HG03280 (cell line): ENCODE results near the gene ADIPOR2.
"Not testable (repeated sequence)": the region's sequence is repeated elsewhere in the genome, so short reads cannot be mapped to it uniquely, and the experiment has no call there.

ENCODE experiments used
- ATAC-seq: cut with Tn5 transposase; IDR thresholded peaks from one replicate; pipeline ENCODE4 v1.9.1; 2021; ENCODE audit warnings: mild to moderate bottlenecking, moderate library complexity; ENCODE audit not compliant: unreplicated experiment

Gene ADIPOR2

DNA sequence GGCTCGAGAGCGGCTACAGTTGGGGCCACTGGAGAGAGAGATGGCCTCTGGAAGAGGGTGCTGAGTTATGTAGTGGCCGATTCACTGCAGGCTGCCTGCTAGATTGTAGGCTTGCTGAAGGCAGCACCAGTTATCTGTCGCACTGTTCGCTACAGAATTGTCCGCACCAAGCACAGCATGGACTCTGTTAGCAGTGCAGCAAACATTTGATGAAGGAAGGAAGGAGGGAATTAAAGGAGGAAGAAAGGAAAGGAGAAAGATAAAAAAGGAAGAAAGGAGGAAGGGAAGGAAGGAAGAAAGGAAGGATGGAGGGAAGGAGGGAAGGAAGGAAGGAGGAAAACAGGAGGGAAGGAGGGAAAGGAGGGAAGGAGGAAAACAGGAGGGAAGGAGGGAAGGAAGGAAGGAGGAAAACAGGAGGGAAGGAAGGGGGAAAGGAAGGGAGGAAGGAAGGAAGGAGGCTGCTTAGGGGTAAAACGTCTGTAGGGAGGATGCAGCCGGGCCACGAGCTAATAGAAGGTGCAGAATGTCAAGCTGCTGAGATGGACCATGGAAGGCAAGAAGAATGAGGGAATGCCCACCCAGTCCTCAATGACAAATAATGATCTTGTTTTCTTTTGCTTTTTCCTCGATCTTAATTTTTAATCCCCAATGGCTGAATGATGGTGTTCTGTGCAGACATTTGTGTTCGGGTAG, 27.3 kb upstream of the ADIPOR2 start:
- ATAC-seq, result no peak

DNA sequence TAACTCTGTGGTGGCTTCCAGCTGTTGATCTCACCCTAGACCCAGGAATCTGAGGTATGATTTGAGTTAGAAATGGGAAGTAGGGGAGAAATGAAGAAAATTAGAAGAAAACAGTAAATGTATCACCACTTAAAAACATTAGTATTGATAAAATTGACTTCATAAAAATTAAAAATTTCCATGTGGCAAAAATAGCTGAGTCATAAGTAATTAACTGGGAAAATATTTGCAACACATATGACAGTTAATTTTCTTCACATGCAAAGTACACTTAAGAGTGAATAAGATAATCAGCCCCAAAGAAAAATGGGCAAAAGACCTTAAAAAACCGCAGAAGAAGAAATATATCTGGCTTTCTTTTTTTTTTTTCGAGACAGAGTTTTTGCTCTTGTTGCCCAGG, 25.5 kb upstream of the ADIPOR2 start:
- no peak for ATAC-seq

DNA sequence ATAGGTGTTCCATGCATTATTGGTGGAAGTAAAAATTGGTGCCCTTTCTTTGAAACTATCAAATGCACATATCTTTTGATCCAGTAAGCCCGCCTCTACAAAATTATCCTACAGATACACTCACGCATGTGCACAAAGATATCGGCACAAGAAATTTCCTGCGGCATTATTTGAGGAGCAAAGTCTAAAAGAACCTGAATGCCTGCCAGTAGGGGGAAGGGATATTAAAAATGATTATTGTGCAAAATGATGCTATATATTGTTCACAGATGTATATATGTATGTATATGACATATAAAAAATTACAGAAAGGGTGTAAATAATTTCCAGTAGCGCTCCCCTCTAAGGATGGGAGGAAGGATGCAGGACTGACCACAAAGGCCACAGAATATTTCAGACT, 24.7 kb upstream of the ADIPOR2 start:
- ATAC-seq, result no peak

DNA sequence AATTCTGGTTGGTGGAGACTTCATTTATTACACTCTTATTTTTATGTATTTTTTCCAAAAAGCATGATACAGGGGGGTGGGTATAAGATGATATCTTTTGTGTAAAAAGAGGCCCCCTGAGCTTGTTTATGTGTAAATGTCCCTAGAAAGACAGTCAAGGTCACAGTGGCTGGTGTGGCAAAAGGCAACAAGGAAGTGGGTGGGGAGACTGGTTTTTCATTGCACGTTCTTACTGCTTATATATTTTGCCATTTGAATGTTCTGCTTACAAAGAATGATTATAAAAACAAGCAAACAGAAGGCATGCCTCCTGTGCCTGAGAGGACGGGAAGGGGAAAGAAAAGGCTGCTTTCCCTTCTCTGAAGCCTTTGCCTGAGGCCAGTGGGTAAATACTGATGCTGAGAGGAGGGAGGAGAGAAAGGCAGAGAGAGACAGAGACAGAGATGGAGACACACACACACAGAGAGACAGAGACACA, 24.1 kb upstream of the ADIPOR2 start:
- ATAC-seq, result no peak

DNA sequence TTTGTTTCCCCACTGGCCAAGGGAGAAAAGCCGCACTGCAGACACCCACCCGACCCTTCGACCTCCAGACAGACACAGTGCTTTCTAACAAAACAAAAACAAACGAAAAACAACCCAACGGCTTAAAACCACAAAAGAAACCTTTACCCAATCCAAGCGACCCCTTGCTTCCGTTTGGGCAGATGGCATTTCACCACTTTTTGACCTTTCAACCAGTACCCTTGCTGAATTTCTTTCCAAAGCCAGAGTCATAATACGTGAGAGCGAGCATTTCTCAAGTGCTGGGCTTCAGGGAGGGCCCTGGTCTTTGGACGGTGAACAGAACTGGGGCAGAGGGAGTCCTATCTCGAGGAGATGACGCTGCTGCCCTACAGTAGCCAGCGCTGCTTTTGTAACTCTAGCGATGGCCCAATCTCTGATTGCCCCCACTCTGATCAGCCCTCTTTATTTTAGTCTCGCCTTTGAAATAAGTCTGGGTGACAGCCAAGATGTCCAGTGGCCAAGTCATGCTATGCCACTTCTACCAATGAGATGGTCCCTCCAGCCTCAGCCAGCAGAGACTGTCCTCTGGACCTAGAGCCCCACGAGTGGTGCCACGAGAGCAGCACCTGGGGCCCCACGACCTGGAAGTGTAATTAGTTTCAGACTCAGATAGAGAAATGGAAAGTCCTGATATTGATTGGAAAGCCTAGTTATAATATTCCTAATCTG, 21.9 kb upstream of the ADIPOR2 start:
- ATAC-seq, result no peak

DNA sequence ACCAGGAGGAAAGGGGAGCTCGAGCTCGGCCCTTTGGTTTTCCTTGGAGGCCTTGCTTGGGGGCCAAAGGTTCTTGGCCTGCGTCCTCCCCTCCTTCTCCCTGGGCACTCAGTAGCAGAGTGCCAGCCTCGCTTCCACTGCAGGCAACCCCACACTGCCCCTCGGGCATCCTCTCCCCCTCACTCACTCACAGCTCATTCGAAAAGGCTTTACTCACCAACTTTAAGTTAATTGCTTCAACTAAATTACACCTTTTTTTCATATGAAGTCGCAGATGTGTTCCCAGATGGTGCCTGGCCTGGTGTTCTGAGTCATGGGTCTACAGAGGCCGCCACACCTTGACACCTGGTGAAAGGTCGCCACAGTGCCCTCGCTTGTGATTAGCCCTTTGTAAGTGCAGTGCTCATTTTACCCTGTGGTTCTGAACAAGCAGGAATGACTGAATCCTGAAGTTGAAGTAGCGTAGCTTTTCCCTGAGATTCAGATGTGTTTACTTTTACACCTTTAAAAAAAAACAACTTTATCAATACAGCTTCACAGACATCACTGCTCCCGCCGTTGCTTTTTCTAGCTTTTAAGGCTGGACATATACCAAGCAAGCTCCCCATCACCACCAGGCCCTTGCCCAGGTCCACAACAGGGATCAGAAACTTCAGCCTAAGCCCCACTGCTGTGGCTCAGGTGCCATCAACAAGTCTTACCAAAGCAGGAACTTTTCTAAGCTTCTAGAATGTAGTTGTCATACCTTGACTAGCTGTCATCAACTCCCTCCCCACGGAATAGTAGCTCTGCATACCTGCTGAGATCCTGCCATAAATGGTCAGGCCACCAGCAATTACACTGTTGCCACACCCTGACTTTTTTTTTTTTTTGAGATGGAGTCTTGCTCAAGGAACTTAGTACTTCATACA, 20.3 kb upstream of the ADIPOR2 start:
- no peak for ATAC-seq

DNA sequence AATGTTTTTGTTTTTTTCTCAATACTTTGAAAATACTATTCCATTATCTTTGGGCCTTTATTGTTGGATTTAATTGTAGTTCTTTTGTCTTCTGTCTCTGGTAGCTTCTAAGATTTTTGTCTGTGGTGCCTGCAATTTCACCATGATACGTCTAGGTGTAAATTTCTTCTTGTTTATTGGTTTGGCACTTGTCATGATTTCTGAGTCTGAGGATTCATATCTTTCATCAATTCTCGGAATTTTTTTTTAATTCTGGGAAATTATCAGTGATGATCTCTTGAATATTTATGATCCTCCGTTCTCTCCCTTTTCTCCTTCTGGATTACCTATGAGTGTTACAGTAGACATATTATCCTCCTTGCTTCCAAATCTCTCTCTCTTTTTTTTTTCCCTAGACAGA, 14.8 kb upstream of the ADIPOR2 start:
- no peak for ATAC-seq

DNA sequence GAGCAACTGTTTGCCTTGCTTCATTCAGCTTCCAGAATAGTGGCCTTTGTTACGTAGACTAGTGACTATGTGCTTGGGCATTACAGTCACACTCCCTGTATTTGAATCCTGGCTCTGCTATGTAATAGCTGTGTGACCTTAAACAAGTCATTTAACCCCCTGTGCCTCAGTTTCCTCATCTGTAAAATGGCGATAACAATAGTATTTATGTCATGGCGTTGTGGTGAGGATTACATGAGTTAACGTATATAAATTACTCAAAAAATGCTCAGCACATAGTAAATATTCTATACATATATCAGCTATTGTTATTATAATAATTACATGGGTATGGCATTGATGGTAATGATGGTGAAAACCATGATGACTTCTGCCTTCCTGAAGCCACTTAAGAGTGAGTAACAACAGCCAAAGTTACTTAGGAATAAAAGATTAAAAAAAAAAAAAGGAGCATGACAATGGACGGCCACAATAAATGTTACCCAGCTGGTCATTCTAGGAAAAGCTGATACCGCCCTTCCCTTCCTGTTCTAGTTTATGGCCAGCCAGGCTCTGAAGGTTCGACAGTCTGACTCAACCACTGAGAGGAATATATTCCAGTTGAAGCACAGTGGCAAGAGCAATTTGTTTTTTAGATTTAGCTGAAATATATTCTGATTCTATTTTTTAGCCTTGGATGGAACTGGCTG, 9.9 kb upstream of the ADIPOR2 start:
- ATAC-seq, result no peak

- no peak for ATAC-seq
These were observed 9.4 kb upstream of the ADIPOR2 start for GRCh38 chr12:1681493-1681807.

- no peak for ATAC-seq
These were observed 2.7 kb upstream of the ADIPOR2 start for GRCh38 chr12:1688086-1688710.

DNA sequence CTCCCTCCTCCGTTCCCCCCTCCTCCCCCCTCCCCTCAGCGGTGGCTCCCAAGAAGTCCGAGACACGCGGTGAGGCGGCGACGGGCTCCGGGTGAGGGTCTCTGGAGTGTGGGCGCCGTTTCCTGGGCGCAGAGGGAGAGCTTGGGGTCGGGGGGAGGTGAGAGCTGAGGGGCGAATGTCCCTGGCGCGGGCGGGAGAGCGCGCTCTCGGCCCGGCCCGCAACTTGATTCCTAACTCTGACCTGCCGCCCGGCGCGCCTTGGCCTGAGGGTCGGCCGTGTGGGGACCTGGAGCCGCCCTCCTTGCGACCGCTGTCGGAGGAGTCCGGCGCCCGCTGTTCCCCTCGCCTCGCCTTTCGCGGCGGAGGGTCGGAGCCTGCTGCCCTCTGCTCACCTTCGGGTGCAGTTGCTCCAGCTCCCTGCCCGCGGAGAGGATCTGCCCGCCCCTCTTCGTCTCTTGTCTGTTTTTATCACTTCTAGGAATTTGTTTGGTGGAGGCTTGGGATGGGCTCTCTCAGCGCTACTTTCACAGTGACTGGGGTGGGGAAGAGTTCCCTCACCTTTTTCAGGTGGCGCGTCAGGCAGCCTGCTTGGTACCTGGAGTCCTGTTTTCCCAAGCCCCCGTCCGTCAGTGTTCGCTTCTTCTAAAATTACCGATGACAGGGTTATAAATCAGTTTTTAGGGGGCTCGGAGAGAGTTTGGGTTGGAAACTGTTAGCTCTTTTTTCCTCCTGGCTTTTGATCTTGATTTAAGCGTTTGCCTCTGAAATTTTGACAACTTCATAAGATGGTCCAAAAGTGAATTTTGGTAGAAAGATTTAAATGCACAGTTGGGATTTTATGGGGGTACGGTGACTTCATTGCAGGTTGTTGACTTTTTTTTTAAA, 495 bp downstream of the ADIPOR2 start:
- peak; percentile 42 for ATAC-seq

GRCh38 chr12:1692226-1692625, 1.4 kb downstream of the ADIPOR2 start:
- no peak for ATAC-seq

DNA sequence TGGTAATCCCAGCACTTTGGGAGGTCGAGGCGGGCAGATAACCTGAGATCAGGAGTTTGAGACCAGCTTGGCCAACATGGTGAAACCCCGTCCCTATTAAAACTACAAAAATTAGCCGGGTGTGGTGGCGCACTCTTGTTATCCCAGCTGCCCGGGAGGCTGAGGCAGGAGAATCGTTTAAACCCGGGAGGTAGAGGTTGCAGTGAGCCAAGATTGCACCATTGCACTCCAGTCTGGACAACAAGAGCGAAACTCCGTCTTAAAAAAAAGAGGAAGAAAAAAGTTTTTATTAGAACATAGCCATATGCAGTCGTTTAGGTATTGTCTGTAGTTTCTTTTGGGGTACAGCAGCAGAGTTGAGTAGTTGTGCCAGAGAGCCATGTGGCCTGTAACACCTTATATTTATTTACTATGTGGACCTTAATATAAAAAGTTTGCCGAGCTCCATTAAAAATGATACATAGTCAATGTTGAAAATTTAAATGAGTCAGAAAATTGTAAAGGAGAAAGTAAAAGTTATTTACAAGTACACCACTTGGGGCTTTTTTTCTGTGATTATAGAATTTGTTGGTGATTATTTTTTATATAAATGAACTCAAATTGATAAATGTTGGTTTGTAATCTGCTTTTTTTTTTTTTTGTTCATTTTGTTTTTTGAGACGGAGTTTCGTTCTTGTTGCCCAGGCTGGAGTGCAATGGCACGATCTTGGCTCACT, 2.2 kb downstream of the ADIPOR2 start:
- ATAC-seq, result no peak

GRCh38 chr12:1695097-1695496, 4.2 kb downstream of the ADIPOR2 start:
- not testable (repeated sequence) for ATAC-seq

GRCh38 chr12:1695886-1696670, 5.2 kb downstream of the ADIPOR2 start:
- ATAC-seq, result no peak

GRCh38 chr12:1696800-1697199, 5.9 kb downstream of the ADIPOR2 start:
- no peak for ATAC-seq

DNA sequence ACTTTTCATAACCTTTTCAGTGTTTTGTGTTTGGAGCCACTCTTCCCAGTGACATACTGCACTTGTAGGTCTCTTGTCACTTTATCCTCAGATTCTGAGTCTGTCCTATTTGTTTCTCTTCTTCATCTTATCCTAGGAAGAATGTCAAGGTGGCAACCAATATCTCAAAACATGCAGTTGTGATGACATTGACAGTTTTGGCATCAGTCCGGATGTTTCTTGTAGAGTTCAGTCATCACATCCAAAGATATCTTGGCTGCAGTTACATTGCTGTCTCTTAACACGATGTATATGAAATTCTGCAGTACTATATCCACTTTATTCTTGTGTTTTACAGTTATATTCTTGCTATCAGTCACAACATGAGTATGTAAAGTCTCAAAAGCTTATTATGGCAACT, 6.4 kb downstream of the ADIPOR2 start:
- ATAC-seq, result no peak

DNA sequence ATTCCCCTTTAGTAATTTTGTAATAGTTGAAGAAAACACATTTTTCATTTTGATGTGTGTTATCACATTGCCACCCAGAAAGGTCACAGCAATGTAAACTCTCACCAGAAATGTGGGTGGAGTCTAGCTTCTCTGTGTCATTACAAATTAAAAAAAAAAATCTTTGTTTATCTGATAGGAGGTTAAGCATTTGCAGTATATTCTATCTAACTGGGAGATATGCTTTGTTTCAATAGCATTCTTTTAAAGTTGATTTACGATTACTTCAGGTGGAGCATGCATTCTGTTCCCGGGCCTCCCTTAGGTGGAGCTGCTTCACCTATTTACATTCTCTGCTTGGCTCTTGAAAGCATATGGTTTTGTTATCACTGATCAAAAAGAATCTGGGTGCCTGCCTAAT, 7.8 kb downstream of the ADIPOR2 start:
- ATAC-seq, result no peak
